IMR-90 (cell line): ENCODE measurements around the gene TM4SF4. TPM values are rescaled to one million over a fixed set of nuclear protein-coding genes. Genes with fewer than 3 reads are reported as not detected.

Experiments
- ATAC-seq: fragments of 200-7000 bp; cut with Tn5 transposase; 2 replicates; pipeline ENCODE4 v1.9.1; 2020; ENCODE audit warnings: low read depth, mild to moderate bottlenecking, moderate library complexity
- BruUV-seq: library from RNA; stranded (reverse); fragments of 400-500 nt; replicated peaks from 2 replicates; lab custom pipeline; 2021; lab: Mats Ljungman, UMichigan
- CTCF ChIA-PET: fragments of 300-600 bp; formaldehyde crosslinking; extraction: SDS; loops from one replicate; lab custom pipeline; 2021; ENCODE audit warnings: antibody characterized with exemption; lab: Yijun Ruan, JAX
- POLR2A ChIA-PET: fragments of 300-600 bp; sonication (Branson Sonifier 250); formaldehyde crosslinking; loops from one replicate; lab custom pipeline; 2022; ENCODE audit warnings: antibody characterized with exemption; ENCODE audit not compliant: unreplicated experiment; lab: Charles Lee
- DNase-seq: peaks from one replicate; pipeline ENCODE4 v3.0.0; 2013
- H2AFZ ChIP-seq: replicated peaks from 2 replicates; pipeline ENCODE3; 2013; ENCODE audit warnings: low read length, mild to moderate bottlenecking; ENCODE audit not compliant: poor library complexity
- H2AK5ac ChIP-seq: 2 replicates; pipeline ENCODE4 v1.6.1; 2013; ENCODE audit warnings: low read depth, low read length, inconsistent platforms
- H2AK9ac ChIP-seq: replicated peaks from 2 replicates; pipeline ENCODE3; 2013; ENCODE audit warnings: mild to moderate bottlenecking, low read depth, low read length, moderate library complexity; ENCODE audit not compliant: poor library complexity
- H2BK120ac ChIP-seq: 2 replicates; pipeline ENCODE4 v1.6.1; 2013; ENCODE audit warnings: low read depth, low read length, inconsistent platforms
- H2BK15ac ChIP-seq: 3 replicates; pipeline ENCODE4 v1.6.1; 2013; ENCODE audit warnings: low read depth, low read length, inconsistent platforms
- H2BK20ac ChIP-seq: 2 replicates; pipeline ENCODE4 v1.6.1; 2013; ENCODE audit warnings: low read depth, mild to moderate bottlenecking, inconsistent platforms, low read length, moderate library complexity
- H2BK5ac ChIP-seq: 2 replicates; pipeline ENCODE4 v1.6.1; 2013; ENCODE audit warnings: mild to moderate bottlenecking, low read depth, low read length, inconsistent platforms; ENCODE audit not compliant: poor library complexity, severe bottlenecking
- H3K14ac ChIP-seq: replicated peaks from 2 replicates; pipeline ENCODE4 v1.6.1; 2013; ENCODE audit warnings: low read depth, low read length, inconsistent platforms
- H3K18ac ChIP-seq: 2 replicates; pipeline ENCODE4 v1.6.1; 2013; ENCODE audit warnings: low read depth, low read length, control low read depth
- H3K23ac ChIP-seq: 2 replicates; pipeline ENCODE4 v1.6.1; 2013; ENCODE audit warnings: low read depth, low read length, inconsistent platforms
- H3K27ac ChIP-seq: 2 replicates; pipeline ENCODE4 v1.5.1; 2013; ENCODE audit warnings: mild to moderate bottlenecking, control low read depth, low read length; ENCODE audit not compliant: insufficient read depth
- H3K27me3 ChIP-seq: 2 replicates; pipeline ENCODE4 v1.6.1; 2013; ENCODE audit warnings: low read length; ENCODE audit not compliant: control insufficient read depth, insufficient read depth
- H3K36me3 ChIP-seq: 2 replicates; pipeline ENCODE4 v1.6.1; 2013; ENCODE audit warnings: low read length, mixed read lengths; ENCODE audit not compliant: control insufficient read depth, insufficient read depth
- H3K4ac ChIP-seq: 2 replicates; pipeline ENCODE4 v1.6.1; 2013; ENCODE audit warnings: low read depth, low read length, inconsistent platforms
- H3K4me1 ChIP-seq: 2 replicates; pipeline ENCODE4 v1.6.1; 2013; ENCODE audit warnings: low read length, mixed read lengths; ENCODE audit not compliant: control insufficient read depth, insufficient read depth
- H3K4me2 ChIP-seq: 2 replicates; pipeline ENCODE4 v1.6.1; 2013; ENCODE audit warnings: low read depth, mild to moderate bottlenecking, control low read depth, low read length, moderate library complexity
- H3K4me3 ChIP-seq: 2 replicates; pipeline ENCODE4 v1.5.1; 2013; ENCODE audit warnings: low read depth, mild to moderate bottlenecking, control low read depth, low read length, moderate library complexity; ENCODE audit not compliant: insufficient read depth
- H3K56ac ChIP-seq: 2 replicates; pipeline ENCODE4 v1.6.1; 2013; ENCODE audit warnings: low read length, inconsistent platforms; ENCODE audit not compliant: insufficient read depth; ENCODE audit errors: extremely low read depth
- H3K79me1 ChIP-seq, 2 experiments: 2 replicates each; pipeline ENCODE4 v1.6.1; 2013; ENCODE audit warnings: low read length in 2 of 2, inconsistent platforms in 1 of 2, low read depth in 1 of 2
- H3K9ac ChIP-seq: 2 replicates; pipeline ENCODE4 v1.6.1; 2013; ENCODE audit warnings: low read depth, low read length, control low read depth
- H3K9me1 ChIP-seq: 2 replicates; pipeline ENCODE4 v1.6.1; 2013; ENCODE audit warnings: low read length, inconsistent platforms; ENCODE audit not compliant: insufficient read depth
- H3K9me3 ChIP-seq: 2 replicates; pipeline ENCODE4 v1.6.1; 2013; ENCODE audit warnings: low read length; ENCODE audit not compliant: control insufficient read depth, insufficient read depth
- H4K20me1 ChIP-seq: 2 replicates; pipeline ENCODE4 v1.6.1; 2013; ENCODE audit warnings: low read length, inconsistent platforms; ENCODE audit not compliant: insufficient read depth
- H4K5ac ChIP-seq: 2 replicates; pipeline ENCODE4 v1.6.1; 2013; ENCODE audit warnings: mild to moderate bottlenecking, low read depth, low read length, control low read depth
- H4K8ac ChIP-seq, 2 experiments: 2 replicates each; pipeline ENCODE4 v1.6.1; 2013; ENCODE audit warnings: low read depth in 2 of 2, low read length in 2 of 2, control low read depth in 1 of 2, inconsistent platforms in 1 of 2
- H4K91ac ChIP-seq: 2 replicates; pipeline ENCODE4 v1.6.1; 2013; ENCODE audit warnings: low read depth, low read length, inconsistent platforms; ENCODE audit not compliant: insufficient read depth
- BHLHE40 ChIP-seq: fragments of 150-350 bp; IDR thresholded peaks from 2 replicates; pipeline ENCODE4 v1.6.1; 2016; ENCODE audit warnings: mild to moderate bottlenecking, low read depth, low read length
- CEBPB ChIP-seq: IDR thresholded peaks from 2 replicates; pipeline ENCODE4 v1.6.1; 2012; ENCODE audit warnings: low read depth, low read length, improper control_type of control experiment
- CHD1 ChIP-seq: IDR thresholded peaks from 2 replicates; pipeline ENCODE4 v1.6.1; 2012; ENCODE audit warnings: low read depth, low read length, improper control_type of control experiment
- FOS ChIP-seq: fragments of 150-350 bp; IDR thresholded peaks from 2 replicates; pipeline ENCODE4 v1.6.1; 2016; ENCODE audit warnings: low read depth, low read length
- MAFK ChIP-seq: IDR thresholded peaks from 2 replicates; pipeline ENCODE4 v1.6.1; 2012; ENCODE audit warnings: low read depth, low read length, improper control_type of control experiment
- MAZ ChIP-seq: IDR thresholded peaks from 2 replicates; pipeline ENCODE4 v1.6.1; 2012; ENCODE audit warnings: low read depth, mild to moderate bottlenecking, low read length, improper control_type of control experiment, moderate library complexity, borderline replicate concordance
- MXI1 ChIP-seq: IDR thresholded peaks from 2 replicates; pipeline ENCODE4 v1.6.1; 2012; ENCODE audit warnings: low read depth, mild to moderate bottlenecking, low read length, moderate library complexity, borderline replicate concordance
- NFE2L2 ChIP-seq: fragments of 150-350 bp; IDR thresholded peaks from 2 replicates; pipeline ENCODE4 v1.6.1; 2016; ENCODE audit warnings: low read depth, mild to moderate bottlenecking, low read length
- POLR2A ChIP-seq: IDR thresholded peaks from 2 replicates; pipeline ENCODE4 v1.6.1; 2012; ENCODE audit warnings: mild to moderate bottlenecking, low read depth, low read length
- RAD21 ChIP-seq: IDR thresholded peaks from 2 replicates; pipeline ENCODE4 v1.6.1; 2012; ENCODE audit warnings: low read length, improper control_type of control experiment
- RCOR1 ChIP-seq: IDR thresholded peaks from 2 replicates; pipeline ENCODE4 v1.6.1; 2012; ENCODE audit warnings: mild to moderate bottlenecking, low read length, improper control_type of control experiment; ENCODE audit not compliant: insufficient replicate concordance
- RFX5 ChIP-seq: IDR thresholded peaks from 2 replicates; pipeline ENCODE4 v1.8.0; 2012; ENCODE audit warnings: low read depth, mild to moderate bottlenecking, low read length, moderate library complexity
- SMC3 ChIP-seq: fragments of 150-350 bp; IDR thresholded peaks from 2 replicates; pipeline ENCODE4 v1.6.1; 2016; ENCODE audit warnings: low read depth, mild to moderate bottlenecking, antibody characterized with exemption, low read length, moderate library complexity
- WGBS, 2 experiments: methylation state at CpG; one replicate each; pipeline versions ENCODE4 v1.1.5 to v1.1.7; 2013; ENCODE audit warnings: missing lambda C conversion rate in 2 of 2; ENCODE audit not compliant: insufficient read length in 1 of 2; ENCODE audit errors: extremely low coverage in 2 of 2; 5-methylcytosine and 5-hydroxymethylcytosine counted together
- dilution Hi-C: fragments of 300-500 bp; cut with HindIII; formaldehyde crosslinking; loops from one replicate; pipeline ENCODE4 v1.14.3; 2018; ENCODE audit warnings: low sequenced_read_pairs; ENCODE audit not compliant: unreplicated experiment
- in situ Hi-C: fragments of 300-500 bp; cut with MboI; formaldehyde crosslinking; loops from 3 replicates; pipeline ENCODE4 v1.14.3; 2019; ENCODE audit warnings: low sequenced_read_pairs, inconsistent platforms, mixed read lengths
- intact Hi-C: fragments of 100-400 bp; cut with micrococcal nuclease; formaldehyde crosslinking; loops from 2 replicates; pipeline ENCODE4 v1.10.0; 2022
- polyA plus RNA-seq, 3 experiments: library from polyadenylated mRNA; depleted of rRNA; stranded (reverse); fragments of >200 nt; gene quantifications; 2 replicates each; pipeline ENCODE4 v1.2.3, GENCODE V29; 2012; ENCODE audit warnings: low replicate concordance in 1 of 3
- total RNA-seq: library from RNA; depleted of rRNA; stranded (reverse); fragments of >200 nt; gene quantifications from 2 replicates; pipeline ENCODE4 v1.2.3, GENCODE V29; 2012
- TF ChIP-seq, protein P1 (sequence below): fragments of 150-350 bp; IDR thresholded peaks from 2 replicates; pipeline ENCODE4 v1.6.1; 2016; ENCODE audit warnings: low read depth, mild to moderate bottlenecking, low read length, moderate library complexity, borderline replicate concordance
- TF ChIP-seq, protein P2 (sequence below): fragments of 150-350 bp; IDR thresholded peaks from 2 replicates; pipeline ENCODE4 v1.6.1; 2017; ENCODE audit warnings: mild to moderate bottlenecking, antibody characterized with exemption, low read length, low read depth
- TF ChIP-seq, protein P3 (sequence below): conservative IDR thresholded peaks from 2 replicates; pipeline ENCODE4 v1.5.1; 2012; ENCODE audit warnings: mild to moderate bottlenecking, low read depth, low read length, improper control_type of control experiment

The TM4SF4 gene
- total and polyA plus RNA-seq, 2 of the 4 experiments (the other 2 are of a cell fraction) = 0.60 to 1.6 TPM

DNA sequence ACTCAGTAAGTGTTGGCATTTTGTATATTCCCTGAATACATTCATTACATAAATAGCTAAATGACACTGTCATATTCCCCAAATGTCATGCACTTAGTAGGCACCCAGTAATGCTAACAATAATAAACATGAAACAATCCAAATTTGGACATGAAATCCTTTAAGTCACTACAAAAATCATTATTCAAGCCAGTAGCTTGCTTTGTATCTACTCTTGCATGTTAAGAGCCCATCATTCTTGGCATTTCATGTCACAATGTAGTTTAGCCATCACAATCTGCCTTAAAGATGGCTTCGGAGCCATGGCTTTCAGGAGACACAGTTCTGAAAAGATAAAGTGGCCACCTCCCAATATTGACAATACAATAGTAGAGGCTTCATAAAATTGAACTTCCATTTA is 32.9 kb upstream of the TM4SF4 start:
- intact Hi-C loops = loop anchor here (5.0 kb wide), 1 partner anchor 34 kb away; no protein-coding TSS in a partner anchor
- Histone ChIP-seq H3K79me1 (peaks cover 0 to 6% of the 10 kb centered on the region in 2 experiments; a peak in 2 of 4 replicates), H4K5ac (peak overlapping the region; percentile 77; the same call in 1 of the 2 replicates), H3K27ac (peak overlapping the region; percentile 7; the same call in 1 of the 2 replicates), H2BK5ac (peak overlapping the region; percentile 98), H3K9me1 (0 out of 2 replicates have a peak, but pooled peaks cover 6% of the 10 kb centered on the region), H2BK20ac (peak overlapping the region; percentile 93; the same call in 1 of the 2 replicates), H3K4ac (peak overlapping the region; percentile 49; the same call in 1 of the 2 replicates), H2BK15ac (peak overlapping the region; percentile 22; the same call in 1 of the 3 replicates), H2AK5ac (peak overlapping the region; percentile 14), H3K27me3 (no peaks in the 10 kb centered on the region), H3K9ac (no peak overlapping the region), H2BK120ac (peak overlapping the region; percentile 91; the same call in 1 of the 2 replicates), H3K14ac (peak overlapping the region; percentile 5), H3K4me2 (peak overlapping the region; percentile 68; the same call in 1 of the 2 replicates), H3K56ac (no peak overlapping the region; the same call in 1 of the 2 replicates), H3K18ac (peak overlapping the region; percentile 85; the same call in 1 of the 2 replicates), H4K91ac (no peak overlapping the region), H3K9me3 (no peaks in the 10 kb centered on the region), H4K8ac (peak overlapping the region; percentile 32 to 34; a peak in 2 of 4 replicates), H4K20me1 (no peaks in the 10 kb centered on the region), H2AK9ac (no peak overlapping the region), H3K23ac (peak overlapping the region; percentile 87; the same call in 1 of the 2 replicates), H3K36me3 (no peaks in the 10 kb centered on the region), H3K4me3 (no peak overlapping the region), H3K4me1 (peaks cover 10% of the 10 kb centered on the region; the same call in 1 of the 2 replicates), H2AFZ (no peak overlapping the region)
- in situ Hi-C loops = no loop called here
- POLR2A ChIA-PET = no interaction called here
- peak; percentile 15; the same call in 1 of the 2 replicates for ATAC-seq
- WGBS, 2 experiments = no CpG with 5 or more reads among the region's 1 CpG
- CTCF ChIA-PET = no interaction called here
- dilution Hi-C loops = no loop called here
- no TSS peak for BruUV-seq
- no peak for DNase-seq
- no peak for TF ChIP-seq CHD1
- TF ChIP-seq NFE2L2 = no peak
- TF ChIP-seq MAFK = no peak
- no peak for TF ChIP-seq CEBPB
- no peak for TF ChIP-seq RFX5
- no peak for TF ChIP-seq SMC3
- TF ChIP-seq RCOR1 = no peak
- TF ChIP-seq, protein P1, sequence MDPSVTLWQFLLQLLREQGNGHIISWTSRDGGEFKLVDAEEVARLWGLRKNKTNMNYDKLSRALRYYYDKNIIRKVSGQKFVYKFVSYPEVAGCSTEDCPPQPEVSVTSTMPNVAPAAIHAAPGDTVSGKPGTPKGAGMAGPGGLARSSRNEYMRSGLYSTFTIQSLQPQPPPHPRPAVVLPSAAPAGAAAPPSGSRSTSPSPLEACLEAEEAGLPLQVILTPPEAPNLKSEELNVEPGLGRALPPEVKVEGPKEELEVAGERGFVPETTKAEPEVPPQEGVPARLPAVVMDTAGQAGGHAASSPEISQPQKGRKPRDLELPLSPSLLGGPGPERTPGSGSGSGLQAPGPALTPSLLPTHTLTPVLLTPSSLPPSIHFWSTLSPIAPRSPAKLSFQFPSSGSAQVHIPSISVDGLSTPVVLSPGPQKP = no peak
- TF ChIP-seq FOS = no peak
- no peak for TF ChIP-seq RAD21
- TF ChIP-seq, protein P2, sequence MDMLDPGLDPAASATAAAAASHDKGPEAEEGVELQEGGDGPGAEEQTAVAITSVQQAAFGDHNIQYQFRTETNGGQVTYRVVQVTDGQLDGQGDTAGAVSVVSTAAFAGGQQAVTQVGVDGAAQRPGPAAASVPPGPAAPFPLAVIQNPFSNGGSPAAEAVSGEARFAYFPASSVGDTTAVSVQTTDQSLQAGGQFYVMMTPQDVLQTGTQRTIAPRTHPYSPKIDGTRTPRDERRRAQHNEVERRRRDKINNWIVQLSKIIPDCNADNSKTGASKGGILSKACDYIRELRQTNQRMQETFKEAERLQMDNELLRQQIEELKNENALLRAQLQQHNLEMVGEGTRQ = no peak
- TF ChIP-seq MAZ = no peak
- TF ChIP-seq BHLHE40 = no peak
- TF ChIP-seq MXI1 = no peak
- TF ChIP-seq POLR2A = no peak
- TF ChIP-seq, protein P3, sequence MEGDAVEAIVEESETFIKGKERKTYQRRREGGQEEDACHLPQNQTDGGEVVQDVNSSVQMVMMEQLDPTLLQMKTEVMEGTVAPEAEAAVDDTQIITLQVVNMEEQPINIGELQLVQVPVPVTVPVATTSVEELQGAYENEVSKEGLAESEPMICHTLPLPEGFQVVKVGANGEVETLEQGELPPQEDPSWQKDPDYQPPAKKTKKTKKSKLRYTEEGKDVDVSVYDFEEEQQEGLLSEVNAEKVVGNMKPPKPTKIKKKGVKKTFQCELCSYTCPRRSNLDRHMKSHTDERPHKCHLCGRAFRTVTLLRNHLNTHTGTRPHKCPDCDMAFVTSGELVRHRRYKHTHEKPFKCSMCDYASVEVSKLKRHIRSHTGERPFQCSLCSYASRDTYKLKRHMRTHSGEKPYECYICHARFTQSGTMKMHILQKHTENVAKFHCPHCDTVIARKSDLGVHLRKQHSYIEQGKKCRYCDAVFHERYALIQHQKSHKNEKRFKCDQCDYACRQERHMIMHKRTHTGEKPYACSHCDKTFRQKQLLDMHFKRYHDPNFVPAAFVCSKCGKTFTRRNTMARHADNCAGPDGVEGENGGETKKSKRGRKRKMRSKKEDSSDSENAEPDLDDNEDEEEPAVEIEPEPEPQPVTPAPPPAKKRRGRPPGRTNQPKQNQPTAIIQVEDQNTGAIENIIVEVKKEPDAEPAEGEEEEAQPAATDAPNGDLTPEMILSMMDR = no peak
